OCI-LY3 (cell line): Measurements from ENCODE around the gene ZNF319.

Source experiments
- H2AFZ ChIP-seq: fragments of 200-600, 300-600 bp; shearing (Covaris generic); 2 replicates; pipeline ENCODE4 v1.6.0; 2014; ENCODE audit warnings: antibody characterized with exemption, low read depth, low read length
- H3K27ac ChIP-seq: fragments of 200-600, 300-600 bp; sonication (generic); 2 replicates; pipeline ENCODE4 v1.5.1; 2014; ENCODE audit warnings: mild to moderate bottlenecking, low read length, moderate library complexity, mixed read lengths
- H3K27me3 ChIP-seq: fragments of 200-600, 300-600 bp; sonication (generic); 2 replicates; pipeline ENCODE4 v1.6.1; 2014; ENCODE audit warnings: low read depth, low read length, mixed read lengths
- H3K36me3 ChIP-seq: fragments of 200-600, 300-600 bp; sonication (generic); replicated peaks from 2 replicates; pipeline ENCODE3; 2014; ENCODE audit warnings: low read depth, low read length, mixed read lengths
- H3K4me1 ChIP-seq: fragments of 300-600, 200-600 bp; sonication (generic); 2 replicates; pipeline ENCODE4 v1.6.1; 2014; ENCODE audit warnings: low read length, mixed read lengths
- H3K4me2 ChIP-seq: fragments of 200-600, 300-600 bp; sonication (generic); 2 replicates; pipeline ENCODE4 v1.6.1; 2014; ENCODE audit warnings: low read length, mixed read lengths
- H3K4me3 ChIP-seq: fragments of 300-600, 200-600 bp; sonication (generic); 2 replicates; pipeline ENCODE4 v1.5.1; 2014; ENCODE audit warnings: antibody characterized with exemption, mild to moderate bottlenecking, low read length, moderate library complexity
- H3K79me2 ChIP-seq: fragments of 300-600, 200-600 bp; shearing (Covaris generic); 2 replicates; pipeline ENCODE4 v1.6.1; 2014; ENCODE audit warnings: mild to moderate bottlenecking, low read length, mixed read lengths
- H3K9ac ChIP-seq: fragments of 300-600, 200-600 bp; shearing (Covaris generic); 2 replicates; pipeline ENCODE4 v1.6.0; 2014; ENCODE audit warnings: mild to moderate bottlenecking, low read length, moderate library complexity
- H3K9me3 ChIP-seq: fragments of 200-600, 300-600 bp; shearing (Covaris generic); 2 replicates; pipeline ENCODE4 v1.6.1; 2014; ENCODE audit warnings: low read length, mixed read lengths; ENCODE audit not compliant: insufficient read depth
- H4K20me1 ChIP-seq: fragments of 200-600, 300-600 bp; sonication (generic); 2 replicates; pipeline ENCODE4 v1.6.1; 2016; ENCODE audit warnings: low read length, mixed read lengths; ENCODE audit not compliant: insufficient read depth
- CTCF ChIP-seq: fragments of 200-600, 300-600 bp; sonication (generic); IDR thresholded peaks from 2 replicates; pipeline ENCODE4 v1.5.1; 2014; ENCODE audit warnings: antibody characterized with exemption, low read length, low read depth
- EZH2phosphoT487 ChIP-seq: fragments of 200-600 bp; shearing (Covaris generic); IDR thresholded peaks from 2 replicates; pipeline ENCODE4 v1.6.1; 2018; ENCODE audit warnings: antibody characterized with exemption, mixed run types, low read depth

Gene ZNF319

DNA sequence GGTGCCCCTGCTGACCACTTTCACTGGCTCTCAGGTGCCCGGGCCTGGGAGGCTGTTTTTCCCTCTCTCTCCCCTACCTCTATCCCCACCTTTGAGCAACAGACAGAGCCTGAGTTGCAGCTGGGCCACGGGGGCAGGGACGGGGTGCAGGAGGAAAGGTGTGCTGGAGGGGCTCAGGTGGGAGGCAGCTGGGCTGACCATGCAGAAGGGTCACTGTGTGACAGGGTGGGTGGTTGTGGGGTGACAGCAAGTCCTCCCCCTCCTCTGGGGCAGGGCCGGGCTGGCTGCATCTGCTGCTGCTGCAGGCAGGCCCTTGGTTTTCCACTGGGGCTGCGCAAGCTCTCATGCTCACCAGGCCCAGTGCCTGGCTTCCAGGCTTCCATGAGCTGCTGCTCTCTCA is 6.6 kb downstream of the ZNF319 start:
- H3K4me2 ChIP-seq, result no peak overlapping the region
- H3K9me3 ChIP-seq, result no peaks in the 10 kb centered on the region
- TF ChIP-seq EZH2phosphoT487, result no peak
- no peak for TF ChIP-seq CTCF
- no peak overlapping the region for H3K4me3 ChIP-seq
- H2AFZ ChIP-seq, result no peak overlapping the region
- peaks cover under 1% of the 10 kb centered on the region; the same call in 1 of the 2 replicates for H3K4me1 ChIP-seq
- H3K36me3 ChIP-seq, result peaks cover 3% of the 10 kb centered on the region
- H3K79me2 ChIP-seq, result no peaks in the 10 kb centered on the region
- H3K27me3 ChIP-seq, result no peaks in the 10 kb centered on the region
- no peak overlapping the region for H3K27ac ChIP-seq
- H4K20me1 ChIP-seq, result peaks cover 4% of the 10 kb centered on the region; the same call in 1 of the 2 replicates
- no peak overlapping the region for H3K9ac ChIP-seq

- no peak overlapping the region for H3K9ac ChIP-seq
- H3K27ac ChIP-seq, result no peak overlapping the region
- H3K79me2 ChIP-seq, result no peaks in the 10 kb centered on the region
- no peak overlapping the region for H3K4me3 ChIP-seq
- TF ChIP-seq CTCF, result no peak
- no peak for TF ChIP-seq EZH2phosphoT487
- H3K36me3 ChIP-seq, result peaks cover 3% of the 10 kb centered on the region
- no peaks in the 10 kb centered on the region for H3K9me3 ChIP-seq
- no peak overlapping the region for H3K4me2 ChIP-seq
- H4K20me1 ChIP-seq, result peaks cover 4% of the 10 kb centered on the region; the same call in 1 of the 2 replicates
- no peaks in the 10 kb centered on the region for H3K4me1 ChIP-seq
- no peaks in the 10 kb centered on the region for H3K27me3 ChIP-seq
- H2AFZ ChIP-seq, result no peak overlapping the region
Measured at GRCh38 chr16:57993438-57993837, 7.0 kb downstream of the ZNF319 start.

DNA sequence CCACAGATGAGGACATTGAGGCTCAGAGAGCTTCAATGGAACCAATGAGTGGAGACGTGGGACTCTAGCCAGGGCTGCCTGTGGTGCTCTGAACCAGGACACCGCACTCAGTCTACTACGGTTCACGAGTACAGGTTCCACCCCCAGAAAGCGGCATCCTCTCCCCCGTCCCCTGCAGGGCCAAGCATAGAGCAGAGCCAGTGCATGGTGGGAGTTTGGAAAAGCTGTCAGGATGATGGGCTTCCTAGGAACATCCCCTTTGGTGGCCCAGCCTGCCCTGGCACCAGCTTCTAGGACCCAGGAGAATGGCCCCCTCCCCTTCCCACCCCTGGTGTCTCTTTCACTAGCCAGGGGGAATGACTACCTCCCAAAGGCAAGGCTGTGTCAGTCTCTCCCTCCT is 8.4 kb downstream of the ZNF319 start:
- Histone ChIP-seq H3K79me2 (no peaks in the 10 kb centered on the region), H3K36me3 (peaks cover 3% of the 10 kb centered on the region), H3K27ac (no peak overlapping the region), H3K4me1 (no peaks in the 10 kb centered on the region), H3K27me3 (no peaks in the 10 kb centered on the region), H3K9ac (no peak overlapping the region), H3K9me3 (no peaks in the 10 kb centered on the region), H2AFZ (no peak overlapping the region), H3K4me2 (no peak overlapping the region), H4K20me1 (peaks cover 4% of the 10 kb centered on the region; the same call in 1 of the 2 replicates), H3K4me3 (no peak overlapping the region)
- TF ChIP-seq CTCF (no peak), EZH2phosphoT487 (no peak)

DNA sequence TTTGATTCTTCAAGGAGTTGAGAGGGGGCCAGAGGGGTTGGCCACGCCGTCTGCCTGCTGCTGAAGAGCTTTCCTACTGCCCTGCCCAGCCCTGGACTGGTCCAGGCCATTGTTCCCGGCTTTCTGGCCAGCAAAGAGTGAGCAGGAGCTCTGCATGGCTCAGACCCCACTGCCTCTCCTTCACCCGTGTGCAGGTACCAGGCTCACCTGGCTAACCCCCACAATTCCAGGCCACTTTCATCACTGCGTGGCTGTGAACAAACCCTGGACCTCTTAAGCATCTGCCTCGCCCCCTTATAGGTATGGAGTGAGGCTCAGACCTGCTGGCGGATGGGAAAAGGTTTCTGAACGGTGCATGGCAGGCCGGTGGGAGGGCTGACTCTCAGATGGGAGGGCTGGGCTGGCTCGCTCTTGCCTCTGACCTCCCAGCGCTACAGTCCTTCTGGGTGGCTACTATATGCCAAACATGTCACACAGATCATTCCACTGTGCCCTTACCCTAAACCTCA is 8.9 kb downstream of the ZNF319 start:
- Histone ChIP-seq H3K27ac (no peak overlapping the region), H3K79me2 (no peaks in the 10 kb centered on the region), H3K4me2 (no peak overlapping the region), H3K9ac (no peak overlapping the region), H3K4me3 (no peak overlapping the region), H3K27me3 (no peaks in the 10 kb centered on the region), H3K4me1 (no peaks in the 10 kb centered on the region; the same call in 1 of the 2 replicates), H2AFZ (no peak overlapping the region), H4K20me1 (peaks cover 4% of the 10 kb centered on the region; the same call in 1 of the 2 replicates), H3K36me3 (peaks cover 3% of the 10 kb centered on the region), H3K9me3 (no peaks in the 10 kb centered on the region)
- TF ChIP-seq EZH2phosphoT487, result no peak
- no peak for TF ChIP-seq CTCF
